ENCODE data around the gene ZNF778. TPM values are rescaled to one million over a fixed set of nuclear protein-coding genes. Genes with fewer than 3 reads are reported as not detected.

ZNF778 gene
- total and polyA plus RNA-seq, 2 of the 13 experiments (the other 11 are each of a cell fraction or from before 2014, with no cell fraction given) = 3.8 to 7.2 TPM

DNA sequence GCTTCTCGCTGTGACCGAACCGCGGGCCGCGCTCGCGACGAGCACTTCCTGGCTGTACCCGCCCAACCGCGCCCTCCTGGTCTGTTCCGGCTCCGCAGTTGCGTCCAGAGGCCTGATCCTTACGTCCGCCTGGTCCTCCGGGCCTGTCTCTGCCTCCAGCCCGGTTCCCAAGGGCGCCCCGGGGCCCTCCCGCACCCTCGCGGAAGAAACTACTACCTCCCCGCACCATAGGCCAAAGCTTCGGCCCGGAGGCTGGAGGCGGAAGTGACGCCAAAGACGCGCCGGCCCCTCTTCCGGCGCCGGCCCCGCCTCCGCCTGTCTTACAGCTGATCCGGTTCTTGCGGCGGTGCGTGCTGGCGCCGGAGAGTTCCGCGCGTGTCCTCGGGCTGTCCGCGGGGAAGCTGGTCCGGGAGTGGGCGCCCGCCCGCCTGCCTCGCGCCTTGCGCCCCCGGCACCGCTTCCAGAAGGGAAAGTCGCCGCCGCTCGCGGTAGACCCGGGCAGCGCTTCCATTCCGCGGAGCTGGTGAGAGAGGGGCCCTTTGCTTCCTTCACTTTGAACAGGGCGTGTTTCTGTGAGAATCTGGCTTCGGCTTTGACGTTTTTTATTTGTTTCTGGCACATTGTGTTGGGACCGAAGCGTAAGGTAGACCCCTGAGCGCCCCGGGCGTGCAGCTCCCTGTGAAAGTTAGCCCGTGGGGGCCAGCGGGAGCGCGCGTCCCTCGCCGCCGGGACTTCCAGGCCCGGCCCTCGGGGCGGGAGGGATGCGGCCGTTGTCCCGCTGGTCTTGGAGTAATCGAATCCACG lies at the start of gene ZNF778 (continued):
- peak; percentile 56; the same call in 1 of the 2 replicates for TF ChIP-seq TFDP1 (CRISPR knock-in tag; IDR thresholded peaks at IDR 0.05; ENCODE audit: borderline replicate concordance)
- no peak for TF ChIP-seq JDP2 (CRISPR knock-in tag; IDR thresholded peaks at IDR 0.05; ENCODE audit: borderline replicate concordance)
- TF ChIP-seq, protein P1, sequence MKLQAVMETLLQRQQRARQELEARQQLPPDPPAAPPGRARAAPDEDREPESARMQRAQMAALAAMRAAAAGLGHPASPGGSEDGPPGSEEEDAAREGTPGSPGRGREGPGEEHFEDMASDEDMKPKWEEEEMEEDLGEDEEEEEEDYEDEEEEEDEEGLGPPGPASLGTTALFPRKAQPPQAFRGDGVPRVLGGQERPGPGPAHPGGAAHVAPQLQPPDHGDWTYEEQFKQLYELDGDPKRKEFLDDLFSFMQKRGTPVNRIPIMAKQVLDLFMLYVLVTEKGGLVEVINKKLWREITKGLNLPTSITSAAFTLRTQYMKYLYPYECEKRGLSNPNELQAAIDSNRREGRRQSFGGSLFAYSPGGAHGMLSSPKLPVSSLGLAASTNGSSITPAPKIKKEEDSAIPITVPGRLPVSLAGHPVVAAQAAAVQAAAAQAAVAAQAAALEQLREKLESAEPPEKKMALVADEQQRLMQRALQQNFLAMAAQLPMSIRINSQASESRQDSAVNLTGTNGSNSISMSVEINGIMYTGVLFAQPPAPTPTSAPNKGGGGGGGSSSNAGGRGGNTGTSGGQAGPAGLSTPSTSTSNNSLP (IDR thresholded peaks at IDR 0.05; ENCODE audit: low read depth, low read length) = no peak
- no peak for TF ChIP-seq SMARCE1 (IDR thresholded peaks at IDR 0.05; ENCODE audit: borderline replicate concordance)
- peak; percentile 83; the same call in 1 of the 2 replicates for TF ChIP-seq ZFP36L1 (CRISPR knock-in tag; IDR thresholded peaks at IDR 0.05)
- peak; percentile 89; the same call in 1 of the 2 replicates for TF ChIP-seq AKAP8 (CRISPR knock-in tag; IDR thresholded peaks at IDR 0.05)
- peak; percentile 99 for TF ChIP-seq TFAP4 (IDR thresholded peaks at IDR 0.05; ENCODE audit: borderline replicate concordance, low read depth)
- TF ChIP-seq PRPF4 (IDR thresholded peaks at IDR 0.05; ENCODE audit: low read depth, low read length, poor library complexity, severe bottlenecking) = no peak
- TF ChIP-seq ZNF747 (CRISPR knock-in tag; IDR thresholded peaks at IDR 0.05; ENCODE audit: borderline replicate concordance) = peak; percentile 95
- peak; percentile 66 for TF ChIP-seq U2AF1 (optimal IDR thresholded peaks at IDR 0.05; ENCODE audit: low read depth, low read length)
- peak; percentile 84; the same call in 1 of the 2 replicates for TF ChIP-seq BORCS8-MEF2B (CRISPR knock-in tag; IDR thresholded peaks at IDR 0.05)
- TF ChIP-seq ZNF432 (CRISPR knock-in tag; IDR thresholded peaks at IDR 0.05; ENCODE audit: borderline replicate concordance) = no peak
- no peak for TF ChIP-seq MAFK (conservative IDR thresholded peaks at IDR 0.05 in 1 of 2, IDR thresholded peaks at IDR 0.05 in 1 of 2; ENCODE audit: low read length in 2 of 2)
- TF ChIP-seq MYC (CRISPR knock-in tag; IDR thresholded peaks at IDR 0.05; ENCODE audit: borderline replicate concordance) = peak; percentile 88; the same call in 1 of the 2 replicates
- no peak for TF ChIP-seq SRSF4 (IDR thresholded peaks at IDR 0.05; ENCODE audit: low read depth, low read length, poor library complexity, severe bottlenecking)
- no peak for TF ChIP-seq POLR2AphosphoS2 (IDR thresholded peaks at IDR 0.05; ENCODE audit: low read depth, low read length)
- TF ChIP-seq MIXL1 (CRISPR knock-in tag; IDR thresholded peaks at IDR 0.05) = peak; percentile 84
- peak; percentile 90 for TF ChIP-seq AGO1 (IDR thresholded peaks at IDR 0.05; ENCODE audit: low read depth, low read length, poor library complexity, severe bottlenecking)
- peak; percentile 43; the same call in 1 of the 2 replicates for TF ChIP-seq ZBTB49 (CRISPR knock-in tag; IDR thresholded peaks at IDR 0.05; ENCODE audit: borderline replicate concordance)
- peak; percentile 51; the same call in 1 of the 2 replicates for TF ChIP-seq CERS6 (CRISPR knock-in tag; IDR thresholded peaks at IDR 0.05)
- TF ChIP-seq ZNF776 (CRISPR knock-in tag; IDR thresholded peaks at IDR 0.05) = peak; percentile 86; the same call in 1 of the 2 replicates
- TF ChIP-seq GATA4 (IDR thresholded peaks at IDR 0.05; ENCODE audit: borderline replicate concordance, low read depth) = 0 out of 2 replicates have a peak, but pooled peaks have one; percentile 39

Data from HepG2 (cell line).